Neuronal stem cell (in vitro differentiated cells): ENCODE measurements around the gene MLLT3.

Experiments used
- DNase-seq: peaks from one replicate; pipeline ENCODE4 v3.0.0-alpha.2; 2013; ENCODE audit warnings: low spot score
- H2AFZ ChIP-seq: one replicate; pipeline ENCODE4 v1.6.1; 2013; ENCODE audit warnings: mild to moderate bottlenecking, low read length, inconsistent platforms
- H2AK5ac ChIP-seq: 2 replicates; pipeline ENCODE4 v1.6.1; 2013; ENCODE audit warnings: low read depth, mild to moderate bottlenecking, inconsistent platforms, low read length, moderate library complexity, mixed read lengths
- H2BK120ac ChIP-seq: 2 replicates; pipeline ENCODE4 v1.6.1; 2013; ENCODE audit warnings: low read depth, mild to moderate bottlenecking, inconsistent platforms, low read length, moderate library complexity, mixed read lengths
- H2BK12ac ChIP-seq: one replicate; pipeline ENCODE4 v1.6.1; 2013; ENCODE audit warnings: low read length, inconsistent platforms
- H2BK15ac ChIP-seq: 2 replicates; pipeline ENCODE4 v1.6.1; 2013; ENCODE audit warnings: mild to moderate bottlenecking, low read length, inconsistent platforms, mixed read lengths
- H2BK5ac ChIP-seq: one replicate; pipeline ENCODE4 v1.6.1; 2013; ENCODE audit warnings: inconsistent platforms, mild to moderate bottlenecking, low read length, moderate library complexity
- H3K14ac ChIP-seq: one replicate; pipeline ENCODE4 v1.6.1; 2013; ENCODE audit warnings: low read length, inconsistent platforms
- H3K18ac ChIP-seq: 2 replicates; pipeline ENCODE4 v1.6.1; 2013; ENCODE audit warnings: low read length, inconsistent platforms
- H3K23ac ChIP-seq: 2 replicates; pipeline ENCODE4 v1.6.1; 2013; ENCODE audit warnings: low read depth, mild to moderate bottlenecking, mixed read lengths, low read length, inconsistent platforms; ENCODE audit not compliant: poor library complexity
- H3K27ac ChIP-seq: replicated peaks from 3 replicates; pipeline ENCODE4 v1.5.1; 2013; ENCODE audit warnings: low read length, inconsistent platforms
- H3K27me3 ChIP-seq, 3 experiments: 2 replicates each; pipeline ENCODE4 v1.6.1; 2013; ENCODE audit warnings: low read length in 3 of 3, mild to moderate bottlenecking in 2 of 3, inconsistent platforms in 1 of 3, low read depth in 1 of 3, mixed read lengths in 1 of 3, moderate library complexity in 1 of 3; ENCODE audit not compliant: control insufficient read depth in 3 of 3, insufficient read depth in 3 of 3
- H3K36me3 ChIP-seq, 2 donors: replicated peaks in 1 of 2; 2 replicates each; pipeline ENCODE4 v1.6.1; 2013; ENCODE audit warnings: low read length in 2 of 2; ENCODE audit not compliant: control insufficient read depth in 2 of 2, insufficient read depth in 2 of 2
- H3K4ac ChIP-seq: 2 replicates; pipeline ENCODE4 v1.6.1; 2013; ENCODE audit warnings: inconsistent platforms, mild to moderate bottlenecking, low read length, moderate library complexity
- H3K4me1 ChIP-seq, 2 donors: 1 replicate in 1 of 2; 2 replicates in 1 of 2; pipeline ENCODE4 v1.6.1; 2013; ENCODE audit warnings: low read length in 2 of 2, low read depth in 1 of 2; ENCODE audit not compliant: control insufficient read depth in 2 of 2, insufficient read depth in 1 of 2
- H3K4me2 ChIP-seq: one replicate; pipeline ENCODE4 v1.6.1; 2013; ENCODE audit warnings: mild to moderate bottlenecking, low read length, inconsistent platforms; ENCODE audit not compliant: insufficient read depth, poor library complexity, severe bottlenecking
- H3K4me3 ChIP-seq, 2 donors: 2 replicates each; pipeline ENCODE4 v1.5.1; 2013; ENCODE audit warnings: low read length in 2 of 2, mild to moderate bottlenecking in 2 of 2, inconsistent platforms in 1 of 2, moderate library complexity in 1 of 2
- H3K79me1 ChIP-seq: one replicate; pipeline ENCODE4 v1.6.1; 2013; ENCODE audit warnings: low read depth, mild to moderate bottlenecking, inconsistent platforms, low read length, moderate library complexity
- H3K9ac ChIP-seq: one replicate; pipeline ENCODE4 v1.6.1; 2013; ENCODE audit warnings: mild to moderate bottlenecking, low read depth, low read length, inconsistent platforms; ENCODE audit not compliant: poor library complexity
- H3K9me3 ChIP-seq, 2 donors: replicated peaks in 1 of 2; 2 replicates each; pipeline versions ENCODE3 to v1.6.1; 2013; ENCODE audit warnings: low read length in 2 of 2, mild to moderate bottlenecking in 2 of 2, inconsistent platforms in 1 of 2, low read depth in 1 of 2, mixed read lengths in 1 of 2, moderate library complexity in 1 of 2; ENCODE audit not compliant: control insufficient read depth in 2 of 2, insufficient read depth in 1 of 2
- H4K8ac ChIP-seq: one replicate; pipeline ENCODE4 v1.6.1; 2013; ENCODE audit warnings: low read depth, mild to moderate bottlenecking, inconsistent platforms, low read length, moderate library complexity
- H4K91ac ChIP-seq: one replicate; pipeline ENCODE4 v1.6.1; 2013; ENCODE audit warnings: low read length, low read depth, mild to moderate bottlenecking, inconsistent platforms; ENCODE audit not compliant: poor library complexity
- WGBS, 2 donors: extraction: QIAGEN DNeasy Blood & Tissue Kit; methylation state at CpG; one replicate each; pipeline ENCODE4 v1.1.7; 2013; ENCODE audit warnings: missing lambda C conversion rate in 2 of 2, mixed read lengths in 1 of 2; ENCODE audit not compliant: insufficient read length in 2 of 2, insufficient replicate concordance in 1 of 2; ENCODE audit errors: extremely low coverage in 2 of 2; 5-methylcytosine and 5-hydroxymethylcytosine counted together

MLLT3 gene

GRCh38 chr9:20307621-20308020 is 314.7 kb downstream of the MLLT3 start:
- no peak overlapping the region for H3K27ac ChIP-seq
- no peak overlapping the region for H3K4me2 ChIP-seq
- peaks cover 0 to 4% of the 10 kb centered on the region in 2 donors for H3K4me1 ChIP-seq
- no CpG with 5 or more reads among the region's 7 CpGs for WGBS, 2 donors
- H4K8ac ChIP-seq = no peak overlapping the region
- no peaks in the 10 kb centered on the region for H3K9me3 ChIP-seq
- no peaks in the 10 kb centered on the region for H3K36me3 ChIP-seq
- H2AK5ac ChIP-seq = no peak overlapping the region
- H3K18ac ChIP-seq = no peak overlapping the region
- no peaks in the 10 kb centered on the region for H3K79me1 ChIP-seq
- no peak overlapping the region for H4K91ac ChIP-seq
- no peak overlapping the region for H2BK12ac ChIP-seq
- peaks cover 0 to 4% (median 0%) of the 10 kb centered on the region in 3 experiments for H3K27me3 ChIP-seq
- H2BK5ac ChIP-seq = no peak overlapping the region
- H3K4ac ChIP-seq = no peak overlapping the region
- H3K23ac ChIP-seq = no peak overlapping the region
- no peak for DNase-seq
- peak overlapping the region; percentile 62 for H2AFZ ChIP-seq
- H3K4me3 ChIP-seq = no peak overlapping the region
- no peak overlapping the region for H2BK15ac ChIP-seq
- no peak overlapping the region for H3K14ac ChIP-seq
- no peak overlapping the region for H2BK120ac ChIP-seq
- no peak overlapping the region for H3K9ac ChIP-seq

GRCh38 chr9:20305452-20305851 is 316.8 kb downstream of the MLLT3 start:
- Histone ChIP-seq H4K91ac (no peak overlapping the region), H3K9ac (no peak overlapping the region), H4K8ac (no peak overlapping the region), H2AK5ac (no peak overlapping the region), H3K9me3 (peaks cover 0 to 7% of the 10 kb centered on the region in 2 donors), H2AFZ (no peak overlapping the region), H3K36me3 (no peaks in the 10 kb centered on the region), H2BK15ac (no peak overlapping the region), H3K23ac (no peak overlapping the region), H3K4me3 (no peak overlapping the region), H2BK120ac (no peak overlapping the region), H3K79me1 (no peaks in the 10 kb centered on the region), H3K18ac (no peak overlapping the region), H3K14ac (no peak overlapping the region), H3K27ac (no peak overlapping the region), H3K4me2 (no peak overlapping the region), H3K4ac (no peak overlapping the region), H2BK12ac (no peak overlapping the region), H3K27me3 (peaks cover 0 to 4% (median 0%) of the 10 kb centered on the region in 3 experiments), H2BK5ac (no peak overlapping the region), H3K4me1 (peaks cover 0 to 8% of the 10 kb centered on the region in 2 donors)
- DNase-seq = no peak
- WGBS, 2 donors = no CpG with 5 or more reads among the region's 4 CpGs

- no peaks in the 10 kb centered on the region for H3K79me1 ChIP-seq
- no peak overlapping the region for H4K91ac ChIP-seq
- H3K9me3 ChIP-seq = peaks cover 0 to 7% of the 10 kb centered on the region in 2 donors
- H2AFZ ChIP-seq = no peak overlapping the region
- H3K4me2 ChIP-seq = no peak overlapping the region
- no peak overlapping the region for H3K4ac ChIP-seq
- H3K4me1 ChIP-seq = peaks cover 0 to 8% of the 10 kb centered on the region in 2 donors
- H3K27ac ChIP-seq = no peak overlapping the region
- peaks cover 0 to 2% (median 0%) of the 10 kb centered on the region in 3 experiments for H3K27me3 ChIP-seq
- no peaks in the 10 kb centered on the region for H3K36me3 ChIP-seq
- H2BK5ac ChIP-seq = no peak overlapping the region
- H3K18ac ChIP-seq = no peak overlapping the region
- no peak overlapping the region for H2BK12ac ChIP-seq
- H3K4me3 ChIP-seq = no peak overlapping the region
- no peak overlapping the region for H2BK120ac ChIP-seq
- no peak overlapping the region for H2BK15ac ChIP-seq
- H3K23ac ChIP-seq = no peak overlapping the region
- no CpG with 5 or more reads among the region's 3 CpGs for WGBS, 2 donors
- no peak overlapping the region for H3K9ac ChIP-seq
- H2AK5ac ChIP-seq = no peak overlapping the region
- DNase-seq = no peak
- H3K14ac ChIP-seq = no peak overlapping the region
- H4K8ac ChIP-seq = no peak overlapping the region
Observed at GRCh38 chr9:20303996-20304395, 318.3 kb downstream of the MLLT3 start.

- H2BK5ac ChIP-seq = no peak overlapping the region
- no peak overlapping the region for H3K4me2 ChIP-seq
- H3K23ac ChIP-seq = no peak overlapping the region
- H2BK120ac ChIP-seq = no peak overlapping the region
- no peak overlapping the region for H4K8ac ChIP-seq
- H3K14ac ChIP-seq = no peak overlapping the region
- no peak overlapping the region for H2AFZ ChIP-seq
- peaks cover 0 to 7% of the 10 kb centered on the region in 2 donors for H3K9me3 ChIP-seq
- H3K36me3 ChIP-seq = no peaks in the 10 kb centered on the region
- no peaks in the 10 kb centered on the region for H3K79me1 ChIP-seq
- WGBS, 2 donors = no CpG with 5 or more reads among the region's 2 CpGs
- no peak overlapping the region for H2AK5ac ChIP-seq
- no peak overlapping the region for H3K18ac ChIP-seq
- H2BK12ac ChIP-seq = no peak overlapping the region
- no peak for DNase-seq
- H3K27ac ChIP-seq = no peak overlapping the region
- peaks cover 0 to 8% of the 10 kb centered on the region in 2 donors for H3K4me1 ChIP-seq
- H2BK15ac ChIP-seq = no peak overlapping the region
- no peak overlapping the region for H3K4ac ChIP-seq
- no peak overlapping the region for H4K91ac ChIP-seq
- H3K4me3 ChIP-seq = no peak overlapping the region
- no peak overlapping the region for H3K9ac ChIP-seq
- H3K27me3 ChIP-seq = peaks cover 0 to 1% (median 0%) of the 10 kb centered on the region in 3 experiments
Observed at GRCh38 chr9:20303066-20303465, 319.2 kb downstream of the MLLT3 start.
